NCI-H146 (cell line): ENCODE measurements around the gene DSCAML1.
A peak's percentile ranks its signal among the peaks of the same experiment; 100 is the strongest.

Experiments
- DNase-seq: peaks from one replicate; lab custom pipeline; 2025; lab: John Stamatoyannopoulos, UW

The DSCAML1 gene

GRCh38 chr11:117583063-117583801 lies 213.8 kb downstream of the DSCAML1 start:
- no peak for DNase-seq

DNA sequence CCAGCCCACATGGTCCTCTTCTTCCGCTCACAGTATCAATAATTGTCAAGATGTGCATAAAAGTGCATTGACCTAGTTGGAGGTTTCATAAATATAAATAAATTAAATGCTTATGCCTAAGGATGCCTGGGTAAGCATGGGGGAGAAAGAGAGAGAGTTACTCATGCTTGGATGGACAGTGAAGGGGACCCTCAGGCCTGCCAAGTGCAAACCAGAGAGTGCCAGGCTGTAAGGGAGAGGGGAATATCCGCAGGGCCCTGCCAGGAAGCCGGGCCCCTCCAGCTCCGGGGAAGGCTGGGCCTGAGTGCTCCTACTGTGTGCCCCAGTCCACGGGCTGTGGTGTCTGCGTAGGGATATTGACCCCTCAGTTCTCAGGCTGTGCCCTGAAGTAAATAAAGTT lies 214.6 kb downstream of the DSCAML1 start:
- DNase-seq: no peak

- DNase-seq: peak; percentile 54
Observed at GRCh38 chr11:117580866-117581265, 216.2 kb downstream of the DSCAML1 start.

- no peak for DNase-seq
Observed at GRCh38 chr11:117579161-117579560, 217.9 kb downstream of the DSCAML1 start.

- DNase-seq: no peak
Observed at GRCh38 chr11:117575856-117576255, 221.2 kb downstream of the DSCAML1 start.

- DNase-seq: no peak
Observed at GRCh38 chr11:117574551-117574950, 222.5 kb downstream of the DSCAML1 start.

DNA sequence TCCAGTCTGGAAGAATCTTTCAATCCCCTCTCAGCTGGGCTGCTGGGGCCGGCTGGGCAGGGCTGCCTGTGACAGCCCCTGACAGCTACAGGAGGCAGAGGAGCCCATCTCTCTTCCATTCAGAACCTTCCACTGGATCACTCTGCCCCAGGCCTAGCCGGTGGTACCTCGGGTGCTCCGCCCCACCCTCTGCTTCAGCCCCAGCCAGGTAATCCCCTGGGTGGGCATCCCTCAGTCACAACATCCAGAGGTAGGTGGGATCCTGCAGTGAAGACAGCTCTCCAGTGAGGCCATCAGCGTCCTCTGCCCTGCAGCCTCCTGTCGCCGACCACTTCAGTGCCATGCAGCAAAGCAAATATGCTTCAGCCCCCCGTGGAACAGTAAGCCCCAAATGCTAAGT lies 223.7 kb downstream of the DSCAML1 start:
- DNase-seq: no peak

DNA sequence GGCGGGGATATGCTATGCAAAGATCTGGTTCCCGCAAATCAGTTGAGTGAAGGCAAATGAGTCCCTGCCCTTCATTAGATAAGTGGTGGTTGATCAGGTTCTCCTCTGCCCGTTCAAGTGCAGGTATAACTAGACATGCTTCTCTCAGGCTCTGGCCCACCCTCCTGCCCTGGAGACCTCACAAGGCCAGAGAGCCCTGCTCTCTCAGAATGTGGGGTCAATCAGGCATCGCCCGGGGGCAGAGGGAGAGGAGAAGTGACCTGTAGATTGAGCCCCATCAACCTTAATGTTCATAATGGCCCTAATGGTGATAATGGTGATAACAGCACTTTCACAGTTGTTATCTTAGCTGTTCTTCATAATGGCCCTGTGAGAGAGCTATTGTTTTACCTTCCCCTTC lies 224.3 kb downstream of the DSCAML1 start:
- peak; percentile 97 for DNase-seq

GRCh38 chr11:117572129-117572528 lies 224.9 kb downstream of the DSCAML1 start:
- peak; percentile 44 for DNase-seq

- DNase-seq: no peak
Observed at GRCh38 chr11:117570701-117571100, 226.3 kb downstream of the DSCAML1 start.

GRCh38 chr11:117569911-117570310 lies 227.1 kb downstream of the DSCAML1 start:
- no peak for DNase-seq

DNA sequence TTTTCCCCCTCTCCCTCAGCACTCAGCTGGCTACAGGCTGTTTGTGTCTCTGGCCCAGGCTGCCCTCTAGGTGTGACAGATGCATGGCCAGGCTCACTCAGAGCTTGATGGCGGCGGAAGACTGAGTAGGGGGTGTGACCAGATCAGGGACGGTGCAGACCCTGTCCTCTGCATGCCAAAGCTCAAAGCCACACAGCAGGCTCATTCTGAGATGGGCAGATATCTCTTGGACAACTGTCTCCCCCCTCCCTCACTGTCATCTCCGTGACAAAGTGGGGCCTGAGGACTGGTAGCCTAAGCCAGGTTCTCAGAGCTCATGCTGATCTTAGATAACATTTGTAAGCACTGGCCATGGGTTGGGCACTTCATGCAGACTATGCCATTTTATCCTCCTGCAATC lies 231.3 kb downstream of the DSCAML1 start:
- DNase-seq: peak; percentile 44

GRCh38 chr11:117564321-117564720 lies 232.7 kb downstream of the DSCAML1 start:
- no peak for DNase-seq

- no peak for DNase-seq
Observed at GRCh38 chr11:117563556-117563955, 233.5 kb downstream of the DSCAML1 start.

GRCh38 chr11:117562136-117562535 lies 234.9 kb downstream of the DSCAML1 start:
- DNase-seq: no peak

DNA sequence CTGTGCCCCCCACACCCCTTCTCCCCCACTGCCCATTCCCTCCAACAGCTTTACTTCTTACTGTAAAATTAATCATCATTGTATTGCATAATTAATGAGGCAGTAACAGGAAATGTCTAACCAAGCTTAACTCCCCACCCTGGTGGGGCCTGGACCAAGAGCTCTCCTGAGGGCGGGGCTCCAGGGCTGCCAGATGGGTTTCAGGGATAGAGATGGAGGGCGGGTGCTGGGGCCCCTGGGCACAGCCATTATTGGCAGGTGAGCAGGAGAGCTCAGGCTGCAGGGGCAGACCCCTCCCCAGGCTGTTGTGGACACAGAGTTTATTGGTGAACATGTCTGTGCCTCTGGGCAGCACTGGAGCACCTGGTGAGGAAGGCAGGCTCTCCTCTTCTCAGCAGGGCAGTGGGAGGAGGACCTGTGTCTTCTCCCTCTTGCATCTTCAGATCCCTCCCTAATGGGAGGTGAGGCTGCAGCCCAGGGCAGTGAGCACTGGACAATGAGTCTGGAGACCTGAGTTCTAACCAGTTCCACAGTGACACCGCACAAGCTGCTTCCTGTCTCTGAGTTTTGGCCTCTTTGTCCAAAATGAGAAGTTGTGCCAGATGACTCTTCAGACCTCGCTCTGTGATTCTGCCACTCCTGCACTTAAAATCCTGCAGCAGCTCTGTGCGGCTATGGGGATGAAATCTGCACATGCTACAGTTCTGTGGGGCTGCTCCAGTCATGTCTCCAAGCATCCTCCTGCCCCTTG lies 236.1 kb downstream of the DSCAML1 start:
- peak; percentile 33 for DNase-seq

DNA sequence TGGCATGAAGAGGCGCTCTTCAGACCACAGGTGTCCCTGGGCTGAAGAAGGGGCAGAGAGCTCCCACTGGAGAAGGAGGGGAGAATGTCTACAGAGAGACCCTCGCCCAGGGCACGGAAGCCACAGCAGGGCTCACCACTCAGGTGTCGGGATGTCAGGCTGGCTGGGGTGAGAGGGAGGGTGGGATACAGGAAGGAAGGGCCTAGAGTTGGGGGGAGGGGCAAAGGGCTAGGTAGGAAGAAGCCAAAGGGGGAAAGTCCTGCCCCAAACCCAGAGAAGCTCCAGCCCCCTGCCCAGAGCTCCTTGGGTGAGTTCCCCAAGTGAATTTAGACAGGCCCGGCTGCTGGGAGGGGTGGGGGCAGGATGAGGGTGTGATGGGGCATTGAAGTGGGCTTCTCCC lies 237.3 kb downstream of the DSCAML1 start:
- no peak for DNase-seq

- no peak for DNase-seq
Observed at GRCh38 chr11:117557361-117557760, 239.7 kb downstream of the DSCAML1 start.

DNA sequence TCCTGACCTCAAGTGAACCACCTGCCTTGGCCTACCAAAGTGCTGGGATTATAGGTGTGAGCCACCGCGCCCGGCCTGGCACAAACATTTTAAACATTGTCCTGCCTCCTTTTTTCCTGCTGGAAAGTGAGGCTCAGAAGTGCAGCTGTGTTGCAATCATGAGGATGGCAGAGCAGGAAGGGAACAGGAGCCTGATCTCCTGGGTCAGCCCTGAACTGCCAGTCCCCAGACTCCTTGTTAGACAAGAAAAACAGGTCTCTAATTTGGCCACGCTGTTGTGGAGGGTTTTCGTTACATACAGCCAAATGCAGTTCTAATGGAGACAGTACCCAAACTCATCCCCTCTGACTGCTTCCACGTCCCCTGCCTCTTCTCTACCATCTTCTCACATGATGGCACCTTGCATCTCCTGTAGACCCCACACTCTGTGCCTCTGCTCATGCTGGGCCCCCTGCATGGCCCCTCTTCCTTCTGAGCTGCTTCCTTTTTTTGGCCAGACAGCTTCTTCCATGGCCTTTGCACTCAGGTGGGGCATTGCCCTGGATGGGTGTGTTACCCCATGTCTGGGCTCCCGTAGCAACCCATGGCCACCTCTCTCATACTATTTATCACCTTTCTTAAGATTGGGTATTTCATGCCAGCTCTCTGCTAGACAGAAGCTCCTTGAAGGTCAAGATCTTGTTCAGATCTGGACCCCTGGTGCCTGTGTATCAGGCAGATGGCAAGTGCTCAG lies 242.2 kb downstream of the DSCAML1 start:
- DNase-seq: no peak

- DNase-seq: no peak
Observed at GRCh38 chr11:117552626-117553025, 244.4 kb downstream of the DSCAML1 start.

DNA sequence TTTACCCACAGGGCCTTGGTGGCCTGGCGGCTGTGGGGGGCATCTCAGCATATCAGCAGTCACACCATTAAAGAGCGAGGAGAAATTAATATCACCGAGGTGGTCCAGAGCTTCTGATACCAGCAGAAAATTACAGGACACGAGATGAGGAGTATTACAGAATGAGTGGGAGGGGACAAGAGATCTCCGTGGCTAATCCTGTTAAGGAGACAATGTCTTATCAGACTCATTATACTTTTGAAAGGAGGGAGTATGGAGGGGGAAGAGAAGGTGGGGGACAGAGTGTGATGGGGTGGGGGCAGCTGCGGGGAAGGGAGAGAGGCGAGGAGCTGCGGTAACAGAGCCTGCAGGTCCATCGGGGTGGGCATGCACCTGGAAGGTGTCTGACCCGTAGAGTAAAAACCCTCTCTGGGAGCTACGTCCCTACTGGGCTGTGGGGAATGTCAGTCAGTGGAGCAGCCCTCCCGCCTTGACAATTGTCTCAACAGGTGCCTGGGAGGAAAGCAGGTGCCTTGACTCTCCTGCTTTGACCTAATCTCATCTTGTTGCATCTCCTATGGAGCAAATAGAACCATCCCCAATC lies 245.2 kb downstream of the DSCAML1 start:
- DNase-seq: peak; percentile 75

DNA sequence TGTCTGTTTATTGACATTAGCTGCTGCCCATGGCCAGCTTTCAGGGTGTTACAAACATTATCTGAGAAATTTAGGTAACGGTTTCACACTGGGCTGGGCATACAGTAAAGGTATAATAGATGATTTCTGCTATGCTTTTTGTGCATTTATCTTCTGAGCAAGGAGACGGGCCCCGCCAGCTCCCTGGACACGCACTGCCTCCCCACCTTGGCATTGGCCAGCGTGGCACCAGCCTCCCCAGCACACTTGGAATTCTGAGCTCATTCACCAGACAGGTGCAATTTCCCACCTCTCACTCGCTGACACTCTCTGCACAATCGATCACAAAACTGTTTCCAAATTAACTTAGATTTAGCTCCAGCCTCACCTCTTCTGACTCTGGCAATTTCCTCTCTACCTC lies 246.6 kb downstream of the DSCAML1 start:
- no peak for DNase-seq
